ENCODE measurements around the gene TPP1.

The TPP1 gene

GRCh38 chr11:6622261-6623171 lies 3.3 kb upstream of the TPP1 start:
- DNase-seq (ENCODE audit: low spot score) (peak; percentile 49), ATAC-seq (ENCODE audit: low read depth) (peak; percentile 20; the same call in 1 of the 3 replicates)
- no peak overlapping the region for H3K27ac ChIP-seq (ENCODE audit: poor library complexity, severe bottlenecking)
- no peak overlapping the region for H3K4me3 ChIP-seq (ENCODE audit: severe bottlenecking)
- no peak for TF ChIP-seq CTCF (IDR thresholded peaks at IDR 0.05; ENCODE audit: poor library complexity, severe bottlenecking)
- no peaks in the 10 kb centered on the region for H3K9me3 ChIP-seq (ENCODE audit: severe bottlenecking)
- no peaks in the 10 kb centered on the region for H3K27me3 ChIP-seq (ENCODE audit: insufficient read depth, poor library complexity, severe bottlenecking)
- peaks cover 4% of the 10 kb centered on the region for H3K4me1 ChIP-seq (ENCODE audit: insufficient read depth, poor library complexity, severe bottlenecking)
- no peaks in the 10 kb centered on the region for H3K36me3 ChIP-seq (ENCODE audit: low read depth)

- Histone ChIP-seq H3K27ac (ENCODE audit: poor library complexity, severe bottlenecking) (no peak overlapping the region), H3K4me1 (ENCODE audit: insufficient read depth, poor library complexity, severe bottlenecking) (peaks cover 4% of the 10 kb centered on the region), H3K4me3 (ENCODE audit: severe bottlenecking) (no peak overlapping the region), H3K27me3 (ENCODE audit: insufficient read depth, poor library complexity, severe bottlenecking) (no peaks in the 10 kb centered on the region), H3K36me3 (ENCODE audit: low read depth) (no peaks in the 10 kb centered on the region), H3K9me3 (ENCODE audit: severe bottlenecking) (no peaks in the 10 kb centered on the region)
- TF ChIP-seq CTCF (IDR thresholded peaks at IDR 0.05; ENCODE audit: poor library complexity, severe bottlenecking), result no peak
- peak; percentile 59 for DNase-seq (ENCODE audit: low spot score)
- no peak for ATAC-seq (ENCODE audit: low read depth)
Measured at GRCh38 chr11:6621711-6622211, 2.5 kb upstream of the TPP1 start.

- H3K27me3 ChIP-seq (ENCODE audit: insufficient read depth, poor library complexity, severe bottlenecking), result no peaks in the 10 kb centered on the region
- no peak for DNase-seq (ENCODE audit: low spot score)
- no peak for ATAC-seq (ENCODE audit: low read depth)
- H3K4me1 ChIP-seq (ENCODE audit: insufficient read depth, poor library complexity, severe bottlenecking), result peaks cover 4% of the 10 kb centered on the region
- H3K4me3 ChIP-seq (ENCODE audit: severe bottlenecking), result no peak overlapping the region
- no peak overlapping the region for H3K27ac ChIP-seq (ENCODE audit: poor library complexity, severe bottlenecking)
- H3K9me3 ChIP-seq (ENCODE audit: severe bottlenecking), result no peaks in the 10 kb centered on the region
- no peak for TF ChIP-seq CTCF (IDR thresholded peaks at IDR 0.05; ENCODE audit: poor library complexity, severe bottlenecking)
- no peaks in the 10 kb centered on the region for H3K36me3 ChIP-seq (ENCODE audit: low read depth)
Measured at GRCh38 chr11:6620636-6621035, 1.4 kb upstream of the TPP1 start.

GRCh38 chr11:6618117-6619003 lies 862 bp downstream of the TPP1 start:
- ATAC-seq (ENCODE audit: low read depth), result peak; percentile 16; the same call in 2 of the 3 replicates
- Histone ChIP-seq H3K36me3 (ENCODE audit: low read depth) (no peaks in the 10 kb centered on the region), H3K4me1 (ENCODE audit: insufficient read depth, poor library complexity, severe bottlenecking) (peaks cover 4% of the 10 kb centered on the region)

More at GRCh38 chr11:6618117-6619003, 862 bp downstream of the TPP1 start:
- Histone ChIP-seq H3K27ac (ENCODE audit: poor library complexity, severe bottlenecking) (peak overlapping the region; percentile 30), H3K9me3 (ENCODE audit: severe bottlenecking) (no peaks in the 10 kb centered on the region), H3K27me3 (ENCODE audit: insufficient read depth, poor library complexity, severe bottlenecking) (no peaks in the 10 kb centered on the region), H3K4me3 (ENCODE audit: severe bottlenecking) (peak overlapping the region; percentile 60)
- peak; percentile 21 for DNase-seq (ENCODE audit: low spot score)
- TF ChIP-seq CTCF (IDR thresholded peaks at IDR 0.05; ENCODE audit: poor library complexity, severe bottlenecking), result no peak

All from RWPE2 (cell line).